Fibroblast of lung (primary cell): ENCODE results near the gene ARHGEF26.

Experiments
- EZH2 ChIP-seq: IDR thresholded peaks from 2 replicates; pipeline ENCODE4 v1.5.1; 2012; ENCODE audit warnings: low read length, control low read depth, mild to moderate bottlenecking; ENCODE audit errors: missing control alignments
- TF ChIP-seq, protein P1 (sequence below), 2 donors: IDR thresholded peaks in 1 of 2; conservative IDR thresholded peaks in 1 of 2; 1 replicate in 1 of 2; 2 replicates in 1 of 2; pipeline ENCODE4 v1.5.1; 2011 to 2012; ENCODE audit warnings: low read length in 2 of 2, control low read depth in 1 of 2, inconsistent platforms in 1 of 2, low read depth in 1 of 2, mild to moderate bottlenecking in 1 of 2

DNA sequence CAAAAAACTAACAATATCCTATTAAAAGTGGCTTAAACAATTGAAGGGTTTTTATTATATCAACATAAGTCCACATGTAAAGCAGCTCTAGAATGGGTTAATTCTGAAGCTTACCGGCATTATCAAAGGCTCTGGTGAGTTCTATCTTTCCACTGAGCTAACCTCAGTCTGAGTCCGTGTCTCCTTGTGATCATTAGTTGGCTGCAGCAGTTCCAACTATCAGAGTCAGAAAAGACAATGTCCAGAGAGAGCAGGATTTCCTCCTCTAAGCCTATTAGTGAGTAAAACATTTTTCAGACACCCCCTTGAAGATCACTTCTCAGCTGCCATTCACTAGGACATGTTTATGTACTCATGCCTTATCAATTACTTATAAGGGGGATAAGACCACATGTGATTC, 153.2 kb downstream of the ARHGEF26 start:
- TF ChIP-seq EZH2: no peak
- TF ChIP-seq, protein P1, sequence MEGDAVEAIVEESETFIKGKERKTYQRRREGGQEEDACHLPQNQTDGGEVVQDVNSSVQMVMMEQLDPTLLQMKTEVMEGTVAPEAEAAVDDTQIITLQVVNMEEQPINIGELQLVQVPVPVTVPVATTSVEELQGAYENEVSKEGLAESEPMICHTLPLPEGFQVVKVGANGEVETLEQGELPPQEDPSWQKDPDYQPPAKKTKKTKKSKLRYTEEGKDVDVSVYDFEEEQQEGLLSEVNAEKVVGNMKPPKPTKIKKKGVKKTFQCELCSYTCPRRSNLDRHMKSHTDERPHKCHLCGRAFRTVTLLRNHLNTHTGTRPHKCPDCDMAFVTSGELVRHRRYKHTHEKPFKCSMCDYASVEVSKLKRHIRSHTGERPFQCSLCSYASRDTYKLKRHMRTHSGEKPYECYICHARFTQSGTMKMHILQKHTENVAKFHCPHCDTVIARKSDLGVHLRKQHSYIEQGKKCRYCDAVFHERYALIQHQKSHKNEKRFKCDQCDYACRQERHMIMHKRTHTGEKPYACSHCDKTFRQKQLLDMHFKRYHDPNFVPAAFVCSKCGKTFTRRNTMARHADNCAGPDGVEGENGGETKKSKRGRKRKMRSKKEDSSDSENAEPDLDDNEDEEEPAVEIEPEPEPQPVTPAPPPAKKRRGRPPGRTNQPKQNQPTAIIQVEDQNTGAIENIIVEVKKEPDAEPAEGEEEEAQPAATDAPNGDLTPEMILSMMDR (conservative IDR thresholded peaks at IDR 0.05 in 1 of 2, IDR thresholded peaks at IDR 0.05 in 1 of 2; ENCODE audit: low read depth in 1 of 2, low read length in 2 of 2): no peak
